DOHH2 (cell line): Measurements from ENCODE around the gene METTL27.
"Not testable (repeated sequence)": the region's sequence is repeated elsewhere in the genome, so short reads cannot be mapped to it uniquely, and the experiment has no call there.

Source experiments
- H3F3A ChIP-seq: fragments of 200-600 bp; sonication (generic), shearing (Covaris generic); 2 replicates; pipeline ENCODE4 v1.6.0; 2016; ENCODE audit warnings: antibody characterized with exemption, mild to moderate bottlenecking; ENCODE audit not compliant: control insufficient read depth, insufficient read depth
- H3K27ac ChIP-seq: fragments of 200-600 bp; sonication (generic); 2 replicates; pipeline ENCODE4 v1.5.1; 2014; ENCODE audit warnings: low read depth, mild to moderate bottlenecking, low read length, moderate library complexity
- H3K27me3 ChIP-seq: fragments of 200-600 bp; sonication (generic); 2 replicates; pipeline ENCODE4 v1.6.1; 2014; ENCODE audit warnings: mild to moderate bottlenecking, low read length, mixed read lengths; ENCODE audit not compliant: control insufficient read depth
- H3K36me3 ChIP-seq: fragments of 200-600 bp; sonication (generic); 2 replicates; pipeline ENCODE4 v1.6.1; 2014; ENCODE audit warnings: mild to moderate bottlenecking, low read length, moderate library complexity, mixed read lengths; ENCODE audit not compliant: control insufficient read depth
- H3K4me1 ChIP-seq: fragments of 200-600 bp; sonication (generic); 2 replicates; pipeline ENCODE4 v1.6.1; 2014; ENCODE audit warnings: mild to moderate bottlenecking, low read length, mixed read lengths; ENCODE audit not compliant: control insufficient read depth
- H3K4me2 ChIP-seq: fragments of 200-600 bp; sonication (generic); 2 replicates; pipeline ENCODE4 v1.6.0; 2014; ENCODE audit warnings: mild to moderate bottlenecking, low read length, moderate library complexity
- H3K4me3 ChIP-seq: fragments of 200-600 bp; sonication (generic); 2 replicates; pipeline ENCODE4 v1.5.1; 2014; ENCODE audit warnings: mild to moderate bottlenecking, low read length, mixed read lengths
- H3K79me2 ChIP-seq: fragments of 200-600 bp; sonication (generic); 2 replicates; pipeline ENCODE4 v1.6.1; 2014; ENCODE audit warnings: mild to moderate bottlenecking, low read length, mixed read lengths; ENCODE audit not compliant: control insufficient read depth
- H3K9me2 ChIP-seq: fragments of 200-600 bp; sonication (generic); replicated peaks from 2 replicates; pipeline ENCODE4 v1.6.1; 2014; ENCODE audit warnings: mild to moderate bottlenecking, low read length, mixed read lengths; ENCODE audit not compliant: control insufficient read depth
- H3K9me3 ChIP-seq: fragments of 200-600 bp; sonication (generic); 2 replicates; pipeline ENCODE4 v1.6.1; 2014; ENCODE audit warnings: antibody characterized with exemption, low read length, mixed read lengths; ENCODE audit not compliant: control insufficient read depth, insufficient read depth
- H4K20me1 ChIP-seq: fragments of 200-600 bp; sonication (generic); 2 replicates; pipeline ENCODE4 v1.6.0; 2014; ENCODE audit warnings: low read depth, mild to moderate bottlenecking, antibody characterized with exemption, low read length, moderate library complexity; ENCODE audit not compliant: control insufficient read depth, insufficient read depth
- EZH2phosphoT487 ChIP-seq: fragments of 200-600 bp; sonication (generic); IDR thresholded peaks from 2 replicates; pipeline ENCODE4 v1.6.1; 2017; ENCODE audit warnings: borderline replicate concordance, mild to moderate bottlenecking, antibody characterized with exemption, low read length, moderate library complexity, mixed read lengths
- TF ChIP-seq, protein P1 (sequence below): fragments of 200-600 bp; sonication (generic); IDR thresholded peaks from one replicate; pipeline ENCODE4 v1.5.1; 2014; ENCODE audit warnings: antibody characterized with exemption, mild to moderate bottlenecking, low read depth, low read length; ENCODE audit not compliant: poor library complexity, severe bottlenecking

The METTL27 gene

GRCh38 chr7:73885433-73885974, 43.2 kb upstream of the METTL27 start:
- Histone ChIP-seq H3K36me3 (no peaks in the 10 kb centered on the region), H3K27me3 (peaks cover 7% of the 10 kb centered on the region; the same call in 1 of the 2 replicates), H3K4me1 (no peaks in the 10 kb centered on the region), H3K4me3 (no peak overlapping the region), H3F3A (no peaks in the 10 kb centered on the region), H3K9me3 (no peaks in the 10 kb centered on the region), H3K79me2 (no peaks in the 10 kb centered on the region), H3K27ac (no peak overlapping the region), H4K20me1 (no peaks in the 10 kb centered on the region), H3K9me2 (no peaks in the 10 kb centered on the region), H3K4me2 (no peak overlapping the region)
- TF ChIP-seq, protein P1, sequence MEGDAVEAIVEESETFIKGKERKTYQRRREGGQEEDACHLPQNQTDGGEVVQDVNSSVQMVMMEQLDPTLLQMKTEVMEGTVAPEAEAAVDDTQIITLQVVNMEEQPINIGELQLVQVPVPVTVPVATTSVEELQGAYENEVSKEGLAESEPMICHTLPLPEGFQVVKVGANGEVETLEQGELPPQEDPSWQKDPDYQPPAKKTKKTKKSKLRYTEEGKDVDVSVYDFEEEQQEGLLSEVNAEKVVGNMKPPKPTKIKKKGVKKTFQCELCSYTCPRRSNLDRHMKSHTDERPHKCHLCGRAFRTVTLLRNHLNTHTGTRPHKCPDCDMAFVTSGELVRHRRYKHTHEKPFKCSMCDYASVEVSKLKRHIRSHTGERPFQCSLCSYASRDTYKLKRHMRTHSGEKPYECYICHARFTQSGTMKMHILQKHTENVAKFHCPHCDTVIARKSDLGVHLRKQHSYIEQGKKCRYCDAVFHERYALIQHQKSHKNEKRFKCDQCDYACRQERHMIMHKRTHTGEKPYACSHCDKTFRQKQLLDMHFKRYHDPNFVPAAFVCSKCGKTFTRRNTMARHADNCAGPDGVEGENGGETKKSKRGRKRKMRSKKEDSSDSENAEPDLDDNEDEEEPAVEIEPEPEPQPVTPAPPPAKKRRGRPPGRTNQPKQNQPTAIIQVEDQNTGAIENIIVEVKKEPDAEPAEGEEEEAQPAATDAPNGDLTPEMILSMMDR, result no peak
- no peak for TF ChIP-seq EZH2phosphoT487

- not testable (repeated sequence) for H3K4me3 ChIP-seq, H3K36me3 ChIP-seq, H3F3A ChIP-seq, H3K4me2 ChIP-seq, H3K9me3 ChIP-seq, H3K27me3 ChIP-seq, H3K9me2 ChIP-seq, H3K79me2 ChIP-seq, H3K27ac ChIP-seq, H4K20me1 ChIP-seq, H3K4me1 ChIP-seq
Observed at GRCh38 chr7:73884867-73885422, 42.6 kb upstream of the METTL27 start.

- no peak overlapping the region for H3K27ac ChIP-seq
- no peaks in the 10 kb centered on the region for H3K9me2 ChIP-seq
- H3K79me2 ChIP-seq, result no peaks in the 10 kb centered on the region
- H3K4me2 ChIP-seq, result no peak overlapping the region
- no peaks in the 10 kb centered on the region for H4K20me1 ChIP-seq
- H3K4me3 ChIP-seq, result no peak overlapping the region
- no peaks in the 10 kb centered on the region for H3F3A ChIP-seq
- peaks cover 7% of the 10 kb centered on the region; the same call in 1 of the 2 replicates for H3K27me3 ChIP-seq
- H3K9me3 ChIP-seq, result no peaks in the 10 kb centered on the region
- no peaks in the 10 kb centered on the region for H3K4me1 ChIP-seq
- no peak for TF ChIP-seq EZH2phosphoT487
- TF ChIP-seq, protein P1, result no peak
- H3K36me3 ChIP-seq, result no peaks in the 10 kb centered on the region
Observed at GRCh38 chr7:73882047-73882402, 39.7 kb upstream of the METTL27 start.

DNA sequence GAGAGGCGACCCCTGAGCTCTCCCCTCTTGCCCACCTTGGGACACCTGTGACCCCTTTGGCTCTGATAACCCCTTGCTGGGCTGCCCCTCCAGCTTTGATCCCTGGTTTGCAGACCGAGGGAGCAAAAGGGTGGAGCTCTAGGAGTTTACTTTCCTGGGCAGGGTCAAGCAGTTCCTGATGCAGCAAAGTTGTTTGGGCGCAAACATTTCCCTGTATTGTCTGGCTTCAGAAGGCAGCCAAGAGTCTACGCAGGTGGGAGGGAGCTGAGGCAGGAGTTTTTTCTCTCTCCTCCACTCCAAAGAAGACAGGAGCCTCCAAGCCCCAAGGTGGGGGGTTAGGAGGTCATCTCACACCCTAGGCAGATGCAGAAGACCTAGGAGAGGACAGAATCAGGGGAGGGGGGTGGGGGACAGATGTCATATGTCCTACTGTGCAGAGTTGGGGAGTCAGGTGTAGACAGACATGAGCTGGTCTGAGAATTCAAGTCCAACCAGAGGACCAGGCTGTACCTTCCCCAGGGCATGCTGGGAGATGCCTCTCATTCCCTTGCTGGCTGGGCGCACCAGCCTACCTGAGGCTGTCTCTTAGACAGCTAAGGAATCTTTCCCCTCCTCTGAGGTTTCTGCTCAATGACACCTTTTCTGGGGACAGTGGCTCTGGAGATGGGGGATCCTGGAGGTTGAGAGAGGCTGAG, 39.2 kb upstream of the METTL27 start:
- no peak overlapping the region for H3K4me2 ChIP-seq
- no peaks in the 10 kb centered on the region for H3K36me3 ChIP-seq
- no peak overlapping the region for H3K27ac ChIP-seq
- TF ChIP-seq EZH2phosphoT487, result no peak
- TF ChIP-seq, protein P1, result no peak
- H3K4me3 ChIP-seq, result no peak overlapping the region
- H3K9me2 ChIP-seq, result no peaks in the 10 kb centered on the region
- peaks cover 7% of the 10 kb centered on the region; the same call in 1 of the 2 replicates for H3K27me3 ChIP-seq
- H4K20me1 ChIP-seq, result no peaks in the 10 kb centered on the region
- no peaks in the 10 kb centered on the region for H3K4me1 ChIP-seq
- H3K9me3 ChIP-seq, result no peaks in the 10 kb centered on the region
- no peaks in the 10 kb centered on the region for H3F3A ChIP-seq
- no peaks in the 10 kb centered on the region for H3K79me2 ChIP-seq
